ENCODE data around the gene CHPF. TPM values are rescaled to one million over a fixed set of nuclear protein-coding genes. Genes with fewer than 3 reads are reported as not detected.

CHPF gene, protein sequence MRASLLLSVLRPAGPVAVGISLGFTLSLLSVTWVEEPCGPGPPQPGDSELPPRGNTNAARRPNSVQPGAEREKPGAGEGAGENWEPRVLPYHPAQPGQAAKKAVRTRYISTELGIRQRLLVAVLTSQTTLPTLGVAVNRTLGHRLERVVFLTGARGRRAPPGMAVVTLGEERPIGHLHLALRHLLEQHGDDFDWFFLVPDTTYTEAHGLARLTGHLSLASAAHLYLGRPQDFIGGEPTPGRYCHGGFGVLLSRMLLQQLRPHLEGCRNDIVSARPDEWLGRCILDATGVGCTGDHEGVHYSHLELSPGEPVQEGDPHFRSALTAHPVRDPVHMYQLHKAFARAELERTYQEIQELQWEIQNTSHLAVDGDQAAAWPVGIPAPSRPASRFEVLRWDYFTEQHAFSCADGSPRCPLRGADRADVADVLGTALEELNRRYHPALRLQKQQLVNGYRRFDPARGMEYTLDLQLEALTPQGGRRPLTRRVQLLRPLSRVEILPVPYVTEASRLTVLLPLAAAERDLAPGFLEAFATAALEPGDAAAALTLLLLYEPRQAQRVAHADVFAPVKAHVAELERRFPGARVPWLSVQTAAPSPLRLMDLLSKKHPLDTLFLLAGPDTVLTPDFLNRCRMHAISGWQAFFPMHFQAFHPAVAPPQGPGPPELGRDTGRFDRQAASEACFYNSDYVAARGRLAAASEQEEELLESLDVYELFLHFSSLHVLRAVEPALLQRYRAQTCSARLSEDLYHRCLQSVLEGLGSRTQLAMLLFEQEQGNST
- total RNA-seq, result 10 to 100 TPM; 14.2 to 24.4 TPM

DNA sequence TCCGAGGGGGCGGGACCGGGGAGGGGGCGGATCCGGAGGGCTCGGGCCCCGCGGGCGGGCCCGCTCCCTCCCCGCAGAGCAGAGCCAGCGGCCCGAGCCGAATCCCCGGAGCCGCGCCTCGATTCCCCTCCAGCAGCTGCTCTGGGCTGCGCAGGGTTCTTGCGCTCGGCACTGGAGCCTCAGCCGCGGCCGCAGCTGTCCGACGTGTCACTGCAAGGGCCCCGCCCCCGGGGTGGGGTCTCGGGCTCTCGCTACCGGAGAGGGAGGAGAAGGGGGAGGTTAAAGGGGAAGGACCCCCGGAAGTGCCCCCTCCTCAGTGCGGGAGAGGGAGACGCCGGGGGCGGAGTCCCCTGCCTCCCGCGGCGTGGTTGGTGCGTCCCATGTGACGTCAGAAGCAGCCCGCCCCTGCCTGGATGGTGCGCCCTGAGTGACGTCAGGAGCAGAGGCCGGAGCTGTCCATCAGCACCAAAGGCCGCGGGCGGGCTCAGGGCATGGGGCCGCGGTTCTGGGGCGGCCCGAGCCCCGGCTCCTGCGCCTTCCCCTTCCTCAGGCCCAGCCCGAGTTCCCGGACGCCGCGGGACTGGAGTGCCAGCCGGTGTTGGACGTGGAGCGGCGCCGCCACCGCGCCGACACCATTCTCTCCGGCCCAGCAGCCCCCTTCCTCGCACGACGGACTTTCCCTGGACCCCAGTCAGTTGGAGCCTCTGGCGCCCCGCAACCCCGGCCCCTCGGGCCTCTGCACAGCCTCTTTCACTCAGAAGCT lies at the start of gene CHPF, which contains the start of gene TMEM198:
TSS of gene CHPF (minus strand) at position 214 of the 763 bp plus-strand sequence. CDS start 271 bp downstream, outside the sequence.
TSS of gene TMEM198 (plus strand) at position 433 of the 763 bp plus-strand sequence. CDS start 700 bp downstream, outside the sequence.
- Mint-ChIP-seq H3K27ac (peak within 1 kb of the TSS; percentile 81), H3K27me3 (peaks cover 17% of the 10 kb centered on the region), H3K4me3 (peak within 1 kb of the TSS; percentile 84), H3K4me1 (peaks cover 20% of the 10 kb centered on the region), H3K36me3 (peaks cover 1% of the 10 kb centered on the region), H3K9me3 (ENCODE audit: low read depth) (no peaks in the 10 kb centered on the region)
- peak; percentile 97 for DNase-seq
- peak; percentile 76 for ATAC-seq
- CTCF ChIA-PET, result interaction anchor here (0.9 to 8.4 kb wide), 12 partner anchors 9 to 155 kb away, joined by 3 to 89 read pairs (median 14); partner anchors contain the start of genes DNPEP, GMPPA and STK11IP

DNA sequence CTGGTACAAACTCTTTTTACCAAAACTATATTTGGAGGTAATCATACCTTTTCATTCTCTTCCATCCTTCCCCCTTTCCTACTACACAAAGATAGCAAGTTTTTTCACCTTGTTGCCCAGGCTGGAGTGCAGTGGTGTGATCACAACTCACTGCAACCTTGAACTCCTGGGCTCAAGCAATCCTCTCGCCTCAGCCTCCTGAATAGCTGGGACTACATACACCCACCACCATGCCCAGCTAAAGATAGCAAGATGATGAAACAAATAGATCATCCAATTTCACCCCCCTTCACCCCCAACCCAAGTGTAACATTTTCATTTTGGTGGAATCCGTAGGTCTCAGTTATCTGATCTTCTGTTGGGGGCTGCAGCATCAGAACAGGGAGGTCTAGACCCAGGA lies 49.5 kb upstream of the CHPF start:
- ATAC-seq, result no peak
- DNase-seq, result no peak
- H3K4me3 Mint-ChIP-seq, result no peak overlapping the region
- peaks cover 5% of the 10 kb centered on the region for H3K4me1 Mint-ChIP-seq
- CTCF ChIA-PET, result no interaction called here
- H3K27ac Mint-ChIP-seq, result no peak overlapping the region
- peaks cover 4% of the 10 kb centered on the region for H3K27me3 Mint-ChIP-seq
- no peaks in the 10 kb centered on the region for H3K36me3 Mint-ChIP-seq
- no peaks in the 10 kb centered on the region for H3K9me3 Mint-ChIP-seq (ENCODE audit: low read depth)

DNA sequence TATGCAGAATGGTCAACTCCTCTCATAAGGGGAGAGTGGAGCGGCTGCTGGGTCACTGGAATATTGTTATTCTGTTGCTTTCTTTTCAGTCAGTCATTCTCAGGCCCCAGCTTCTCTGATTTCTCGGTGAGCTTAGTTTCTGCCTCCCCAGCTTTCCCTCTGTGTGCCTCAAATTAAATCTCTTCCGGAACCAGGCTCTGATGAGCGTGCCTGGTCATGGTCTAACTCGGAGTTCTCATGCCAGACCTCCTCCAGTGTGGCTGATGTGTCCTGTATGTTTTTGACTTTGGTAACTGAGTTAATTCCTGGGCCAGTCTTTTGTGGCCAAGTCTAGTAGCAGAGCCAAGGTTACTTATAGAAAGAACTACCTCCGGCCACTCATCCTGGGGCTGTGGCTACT lies 49.1 kb upstream of the CHPF start:
- H3K9me3 Mint-ChIP-seq (ENCODE audit: low read depth), result no peaks in the 10 kb centered on the region
- peaks cover 3% of the 10 kb centered on the region for H3K4me1 Mint-ChIP-seq
- peaks cover 4% of the 10 kb centered on the region for H3K27me3 Mint-ChIP-seq
- DNase-seq (no peak), ATAC-seq (no peak)
- no peak overlapping the region for H3K4me3 Mint-ChIP-seq
- no peaks in the 10 kb centered on the region for H3K36me3 Mint-ChIP-seq
- CTCF ChIA-PET, result interaction anchor here (1.1 kb wide), 1 partner anchor 52 kb away, joined by 3 read pairs; no protein-coding TSS in a partner anchor
- no peak overlapping the region for H3K27ac Mint-ChIP-seq

DNA sequence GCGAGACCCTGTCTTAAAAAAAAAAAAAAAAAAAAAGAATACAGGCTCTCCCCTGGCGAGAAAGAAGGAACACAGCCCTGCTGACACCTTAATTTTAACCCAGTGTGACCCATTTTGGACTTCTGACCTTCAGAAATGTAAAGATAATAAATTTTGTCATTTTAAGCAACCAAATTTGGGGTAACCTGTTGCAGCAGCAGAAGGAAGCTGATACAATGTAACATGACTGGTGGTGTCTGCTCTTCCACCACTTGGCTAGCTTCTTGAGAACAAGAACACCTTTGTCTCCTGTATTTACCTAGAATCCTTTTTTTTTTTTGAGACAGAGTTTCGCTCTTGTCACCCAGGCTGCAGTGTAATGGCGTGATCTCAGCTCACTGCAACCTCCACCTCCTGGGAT lies 47.5 kb upstream of the CHPF start:
- Mint-ChIP-seq H3K4me3 (no peak overlapping the region), H3K27me3 (peaks cover 5% of the 10 kb centered on the region)
- CTCF ChIA-PET, result interaction anchor here (0.7 kb wide), 1 partner anchor 50 kb away, joined by 3 read pairs; no protein-coding TSS in a partner anchor

DNA sequence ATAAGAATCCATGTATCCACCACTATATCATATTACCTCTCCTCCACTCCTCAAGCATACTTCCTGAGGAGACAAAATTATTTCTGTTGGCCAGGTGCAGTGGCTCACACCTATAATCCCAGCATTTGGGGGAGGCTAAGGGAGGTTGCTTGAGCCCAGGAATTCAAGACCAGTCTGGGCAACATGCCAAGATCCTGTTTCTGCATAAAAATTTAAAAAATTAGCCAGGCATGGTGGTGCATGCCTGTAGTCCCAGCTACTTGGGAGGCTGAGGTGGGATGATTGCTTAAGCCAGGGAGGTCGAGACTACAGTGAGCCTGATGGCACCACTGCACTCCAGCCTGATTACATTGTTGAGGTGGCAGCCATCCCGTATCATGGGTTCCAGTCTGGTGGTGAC lies 37.7 kb upstream of the CHPF start:
- H3K4me1 Mint-ChIP-seq, result no peaks in the 10 kb centered on the region
- peaks cover 13% of the 10 kb centered on the region for H3K27me3 Mint-ChIP-seq
- no peak for DNase-seq
- no peaks in the 10 kb centered on the region for H3K9me3 Mint-ChIP-seq (ENCODE audit: low read depth)
- no peaks in the 10 kb centered on the region for H3K36me3 Mint-ChIP-seq
- ATAC-seq, result no peak
- H3K27ac Mint-ChIP-seq, result no peak overlapping the region
- no peak overlapping the region for H3K4me3 Mint-ChIP-seq
- CTCF ChIA-PET, result no interaction called here

More for the DNA sequence above, 47.5 kb upstream of the CHPF start:
- no peaks in the 10 kb centered on the region for H3K36me3 Mint-ChIP-seq
- H3K9me3 Mint-ChIP-seq (ENCODE audit: low read depth), result no peaks in the 10 kb centered on the region
- H3K27ac Mint-ChIP-seq, result no peak overlapping the region
- H3K4me1 Mint-ChIP-seq, result no peaks in the 10 kb centered on the region
- DNase-seq, result no peak
- ATAC-seq, result no peak

DNA sequence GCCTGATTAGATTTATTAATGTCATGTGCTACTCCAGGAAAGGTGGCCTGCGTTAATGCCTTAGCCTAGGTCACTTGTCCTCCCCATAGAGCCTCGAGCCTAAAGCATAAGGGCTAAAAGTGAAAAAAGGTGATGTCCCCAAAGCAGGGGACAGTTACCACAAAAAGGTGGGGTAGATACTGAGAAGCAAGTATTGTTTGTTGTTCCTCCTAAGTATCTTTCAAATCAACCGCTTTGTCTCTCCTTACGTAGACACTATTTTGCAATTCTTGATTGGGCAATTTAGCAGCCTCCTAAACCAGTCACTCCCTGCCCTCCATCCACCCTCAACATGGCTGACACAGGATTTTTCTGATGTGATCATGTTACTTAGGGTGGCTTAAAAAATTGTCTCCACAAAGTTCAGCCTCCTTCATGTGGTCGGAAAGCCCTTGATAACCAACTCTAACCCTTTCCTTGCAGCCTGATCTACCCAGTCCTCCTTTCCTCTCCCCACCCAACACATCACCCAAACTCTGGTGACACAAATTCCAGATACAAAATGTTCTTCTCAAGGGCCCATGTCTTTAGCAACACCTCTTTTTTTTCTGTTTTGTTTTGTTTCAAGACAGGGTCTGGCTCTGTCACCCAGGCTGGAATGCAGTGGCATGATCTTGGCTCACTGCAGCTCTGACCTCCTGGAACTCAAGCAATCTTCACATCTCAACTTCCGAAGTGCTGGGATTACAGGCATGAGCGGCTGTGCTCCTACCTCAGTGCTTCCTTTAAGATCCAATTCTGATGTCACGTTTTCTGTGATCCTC lies 35.4 kb upstream of the CHPF start:
- ATAC-seq (no peak), DNase-seq (no peak)
- H3K9me3 Mint-ChIP-seq (ENCODE audit: low read depth), result no peaks in the 10 kb centered on the region
- no peak overlapping the region for H3K27ac Mint-ChIP-seq
- no peaks in the 10 kb centered on the region for H3K36me3 Mint-ChIP-seq
- no peak overlapping the region for H3K4me3 Mint-ChIP-seq
- H3K4me1 Mint-ChIP-seq, result no peaks in the 10 kb centered on the region
- peaks cover 9% of the 10 kb centered on the region for H3K27me3 Mint-ChIP-seq
- CTCF ChIA-PET, result no interaction called here

DNA sequence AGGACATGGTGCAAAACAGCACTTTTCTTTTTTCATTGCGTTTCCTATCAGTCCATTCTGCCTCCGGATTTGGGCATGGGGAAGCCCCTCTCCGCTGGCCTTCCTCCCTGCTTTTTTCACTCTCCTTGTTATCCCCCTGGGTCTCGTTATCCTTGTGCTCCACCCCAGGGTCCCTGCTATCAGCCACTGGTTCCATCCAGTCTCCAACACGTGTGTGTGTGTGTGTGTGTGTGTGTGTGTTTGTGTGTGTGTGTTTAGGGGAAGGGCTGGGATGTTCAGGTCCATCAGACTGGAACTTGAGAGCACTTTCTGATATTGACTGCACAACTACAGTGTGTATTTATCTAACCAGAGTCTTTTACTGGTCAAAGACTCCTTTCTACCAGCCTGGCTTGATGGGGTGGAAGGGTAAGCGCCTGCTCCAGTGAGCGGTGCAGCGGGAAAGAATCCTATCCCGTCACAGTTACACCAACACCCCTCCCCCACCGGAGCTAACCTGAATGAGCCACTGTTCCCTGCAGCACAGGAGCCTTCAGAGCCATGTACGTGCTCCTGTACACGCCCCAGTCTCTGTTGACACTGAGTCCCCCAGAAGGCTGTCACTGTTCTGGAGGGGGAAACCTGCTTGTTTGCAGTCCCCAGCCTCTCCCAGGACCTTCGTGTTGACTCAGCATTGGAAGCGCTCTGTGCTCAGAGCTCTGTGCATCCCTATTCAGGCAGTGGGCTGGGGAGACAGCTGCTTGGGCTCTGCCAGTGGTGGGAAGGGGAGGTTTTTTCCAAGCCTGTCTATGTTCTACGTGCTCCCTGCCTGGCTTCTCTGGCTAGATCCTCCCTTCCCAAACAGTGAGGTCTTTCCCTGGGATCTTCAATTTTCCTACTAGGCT lies 33.1 kb upstream of the CHPF start:
- Mint-ChIP-seq H3K27ac (no peak overlapping the region), H3K4me3 (no peak overlapping the region), H3K36me3 (no peaks in the 10 kb centered on the region), H3K9me3 (ENCODE audit: low read depth) (no peaks in the 10 kb centered on the region), H3K4me1 (no peaks in the 10 kb centered on the region), H3K27me3 (peaks cover 27% of the 10 kb centered on the region)
- CTCF ChIA-PET, result interaction anchor here (1.4 kb wide), 1 partner anchor 35 kb away, joined by 3 read pairs; no protein-coding TSS in a partner anchor
- ATAC-seq, result no peak
- DNase-seq, result no peak

DNA sequence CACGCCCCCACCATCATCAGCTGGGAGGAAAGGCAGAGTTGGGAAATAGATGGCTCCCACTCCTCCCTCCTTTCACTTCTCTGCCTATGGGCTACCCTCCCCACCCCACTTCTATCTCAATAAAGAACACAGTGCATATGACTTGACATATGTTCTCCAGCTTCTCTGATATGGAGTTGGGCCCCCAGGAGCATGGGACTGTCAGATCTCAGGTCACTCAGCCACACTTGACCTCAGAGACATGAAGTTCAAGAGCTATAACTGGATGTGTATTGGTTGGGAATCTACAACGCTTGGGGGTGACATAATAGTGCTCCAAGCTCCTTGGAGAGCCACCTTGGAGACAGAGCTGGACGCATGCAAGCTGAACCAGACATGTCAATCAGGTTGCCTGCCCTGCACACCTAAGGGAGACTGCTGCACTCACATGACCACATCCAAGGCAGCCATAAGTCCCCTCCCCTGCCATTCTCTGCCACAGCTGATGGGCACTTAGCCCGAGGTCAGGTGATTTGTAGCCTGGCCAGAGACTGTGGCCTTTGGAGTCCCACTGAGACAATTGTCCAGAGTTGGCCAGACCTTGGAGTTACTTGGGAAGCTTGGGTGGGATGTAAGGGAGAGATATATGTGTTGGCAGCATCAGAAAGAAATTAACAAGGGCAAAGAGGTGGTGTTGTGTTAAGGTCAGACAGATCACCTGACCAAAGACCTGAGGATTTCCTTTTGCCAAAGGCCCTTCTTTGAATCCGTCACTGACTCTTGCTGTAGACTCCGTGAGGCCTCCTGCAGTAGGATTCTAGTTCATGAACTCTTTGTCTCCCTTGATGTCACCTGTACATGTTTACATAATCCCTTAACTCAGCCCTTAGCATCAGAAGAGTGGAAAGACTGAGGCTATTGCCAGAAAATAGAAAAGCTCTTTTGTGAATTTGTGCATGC lies 32.2 kb upstream of the CHPF start:
- Mint-ChIP-seq H3K4me1 (no peaks in the 10 kb centered on the region), H3K27me3 (peaks cover 28% of the 10 kb centered on the region), H3K4me3 (no peak overlapping the region), H3K9me3 (ENCODE audit: low read depth) (no peaks in the 10 kb centered on the region), H3K27ac (no peak overlapping the region), H3K36me3 (no peaks in the 10 kb centered on the region)
- no peak for DNase-seq
- no peak for ATAC-seq
- CTCF ChIA-PET, result interaction anchor here (1.4 kb wide), 1 partner anchor 35 kb away, joined by 3 read pairs; no protein-coding TSS in a partner anchor

DNA sequence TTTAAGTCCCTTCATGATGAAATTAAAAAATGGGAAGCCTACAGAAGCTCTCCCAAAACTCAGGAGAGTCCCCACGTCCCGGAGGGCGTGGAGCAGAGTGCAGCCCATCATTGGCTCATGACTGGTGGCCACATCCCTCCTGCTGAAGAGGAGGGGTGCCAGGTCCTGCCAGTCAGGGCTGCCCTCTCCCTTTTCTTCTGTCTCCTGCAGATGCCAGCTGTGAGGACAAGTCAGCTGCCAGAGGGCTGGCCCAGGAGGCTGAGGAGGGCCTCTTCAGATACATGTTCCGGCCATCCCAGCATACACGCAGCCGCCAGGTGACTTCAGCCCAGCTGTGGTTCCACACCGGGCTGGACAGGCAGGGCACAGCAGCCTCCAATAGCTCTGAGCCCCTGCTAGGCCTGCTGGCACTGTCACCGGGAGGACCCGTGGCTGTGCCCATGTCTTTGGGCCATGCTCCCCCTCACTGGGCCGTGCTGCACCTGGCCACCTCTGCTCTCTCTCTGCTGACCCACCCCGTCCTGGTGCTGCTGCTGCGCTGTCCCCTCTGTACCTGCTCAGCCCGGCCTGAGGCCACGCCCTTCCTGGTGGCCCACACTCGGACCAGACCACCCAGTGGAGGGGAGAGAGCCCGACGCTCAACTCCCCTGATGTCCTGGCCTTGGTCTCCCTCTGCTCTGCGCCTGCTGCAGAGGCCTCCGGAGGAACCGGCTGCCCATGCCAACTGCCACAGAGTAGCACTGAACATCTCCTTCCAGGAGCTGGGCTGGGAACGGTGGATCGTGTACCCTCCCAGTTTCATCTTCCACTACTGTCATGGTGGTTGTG lies 31.1 kb upstream of the CHPF start:
- H3K27me3 Mint-ChIP-seq, result peaks cover 34% of the 10 kb centered on the region
- DNase-seq (no peak), ATAC-seq (no peak)
- no peaks in the 10 kb centered on the region for H3K36me3 Mint-ChIP-seq
- no peaks in the 10 kb centered on the region for H3K9me3 Mint-ChIP-seq (ENCODE audit: low read depth)
- no peaks in the 10 kb centered on the region for H3K4me1 Mint-ChIP-seq
- no peak overlapping the region for H3K4me3 Mint-ChIP-seq
- no peak overlapping the region for H3K27ac Mint-ChIP-seq
- CTCF ChIA-PET, result interaction anchor here (1.4 kb wide), 1 partner anchor 33 kb away, joined by 3 read pairs; no protein-coding TSS in a partner anchor

DNA sequence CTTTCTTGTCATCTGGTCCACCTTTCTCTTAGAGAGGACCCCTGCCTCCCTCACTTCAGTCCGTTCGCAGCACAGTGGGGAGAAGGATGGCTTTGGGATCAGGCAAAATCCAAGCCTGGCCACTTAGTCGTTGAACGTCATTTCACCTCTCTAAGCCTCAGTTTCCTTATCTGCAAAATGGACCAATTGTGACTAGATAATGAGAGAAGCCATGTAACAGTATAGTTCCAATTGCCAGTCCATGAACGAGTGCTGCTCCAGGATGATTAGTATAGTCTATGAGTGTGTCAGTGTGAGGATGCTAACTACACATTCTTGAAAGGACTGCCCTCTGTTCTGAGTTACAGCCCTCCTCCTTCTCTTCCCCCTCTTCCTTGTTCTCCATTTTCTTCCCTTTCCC lies 29.6 kb upstream of the CHPF start:
- Mint-ChIP-seq H3K4me1 (no peaks in the 10 kb centered on the region), H3K4me3 (no peak overlapping the region), H3K36me3 (no peaks in the 10 kb centered on the region), H3K9me3 (ENCODE audit: low read depth) (no peaks in the 10 kb centered on the region), H3K27ac (no peak overlapping the region), H3K27me3 (peaks cover 40% of the 10 kb centered on the region)
- DNase-seq (no peak), ATAC-seq (no peak)
- CTCF ChIA-PET, result no interaction called here

Measured in activated CD8-positive, alpha-beta memory T cell treated with anti-CD3 and anti-CD28 coated beads, Interleukin-2, amount 10 ng/mL, durations not matched to agents 7 days and 5 days (primary cell).